Mesendoderm (in vitro differentiated cells): ENCODE measurements around the gene IQCK.

ENCODE experiments used
- DNase-seq: peaks from one replicate; pipeline ENCODE4 v3.0.0; 2013
- H2AK5ac ChIP-seq: 2 replicates; pipeline ENCODE4 v1.6.1; 2013; ENCODE audit warnings: low read length, inconsistent platforms
- H2BK120ac ChIP-seq: 2 replicates; pipeline ENCODE4 v1.6.1; 2013; ENCODE audit warnings: low read depth, mild to moderate bottlenecking, low read length, moderate library complexity, mixed read lengths
- H2BK15ac ChIP-seq: replicated peaks from 2 replicates; pipeline ENCODE4 v1.6.1; 2013; ENCODE audit warnings: low read depth, mild to moderate bottlenecking, moderate library complexity
- H2BK5ac ChIP-seq: 2 replicates; pipeline ENCODE4 v1.6.1; 2013; ENCODE audit warnings: low read length, inconsistent platforms
- H3K18ac ChIP-seq: 2 replicates; pipeline ENCODE4 v1.6.1; 2013; ENCODE audit warnings: mild to moderate bottlenecking, low read length, mixed read lengths
- H3K23ac ChIP-seq: one replicate; pipeline ENCODE4 v1.6.1; 2013; ENCODE audit warnings: low read length
- H3K27ac ChIP-seq: 2 replicates; pipeline ENCODE4 v1.5.1; 2013; ENCODE audit warnings: low read depth, mild to moderate bottlenecking, inconsistent platforms, low read length, moderate library complexity
- H3K27me3 ChIP-seq: 2 replicates; pipeline ENCODE4 v1.6.1; 2013; ENCODE audit warnings: low read length, control low read depth, mild to moderate bottlenecking, inconsistent platforms; ENCODE audit not compliant: insufficient read depth, poor library complexity
- H3K36me3 ChIP-seq: 2 replicates; pipeline ENCODE4 v1.6.1; 2013; ENCODE audit warnings: low read length, inconsistent platforms; ENCODE audit not compliant: control insufficient read depth, insufficient read depth
- H3K4ac ChIP-seq: one replicate; pipeline ENCODE4 v1.6.1; 2013; ENCODE audit warnings: low read depth, mild to moderate bottlenecking, low read length, moderate library complexity
- H3K4me1 ChIP-seq: 2 replicates; pipeline ENCODE4 v1.6.1; 2013; ENCODE audit warnings: low read depth, low read length, inconsistent platforms; ENCODE audit not compliant: control insufficient read depth
- H3K4me2 ChIP-seq: 2 replicates; pipeline ENCODE4 v1.6.1; 2013; ENCODE audit warnings: low read length
- H3K4me3 ChIP-seq: 2 replicates; pipeline ENCODE4 v1.5.1; 2013; ENCODE audit warnings: mild to moderate bottlenecking, low read length
- H3K56ac ChIP-seq: one replicate; pipeline ENCODE4 v1.6.1; 2013; ENCODE audit warnings: low read length
- H3K79me1 ChIP-seq: 2 replicates; pipeline ENCODE4 v1.6.1; 2013; ENCODE audit warnings: low read length, inconsistent platforms
- H3K79me2 ChIP-seq: 2 replicates; pipeline ENCODE4 v1.6.1; 2013; ENCODE audit warnings: mild to moderate bottlenecking, low read length; ENCODE audit not compliant: control insufficient read depth, insufficient read depth
- H3K9ac ChIP-seq: 2 replicates; pipeline ENCODE4 v1.6.1; 2013; ENCODE audit warnings: low read length, inconsistent platforms
- H4K5ac ChIP-seq: one replicate; pipeline ENCODE4 v1.6.1; 2013; ENCODE audit warnings: low read length
- H4K8ac ChIP-seq: one replicate; pipeline ENCODE4 v1.6.1; 2013; ENCODE audit warnings: low read depth, mild to moderate bottlenecking, control low read depth, low read length, moderate library complexity
- WGBS: extraction: QIAGEN DNeasy Blood & Tissue Kit; methylation state at CpG from one replicate; pipeline ENCODE4 v1.1.7; 2013; ENCODE audit warnings: low lambda C conversion rate, missing lambda C conversion rate; ENCODE audit not compliant: insufficient coverage; ENCODE audit errors: extremely low coverage; 5-methylcytosine and 5-hydroxymethylcytosine counted together

IQCK gene

GRCh38 chr16:19844945-19845641 lies 127.0 kb downstream of the IQCK start:
- no peak overlapping the region for H4K8ac ChIP-seq
- no CpG with 5 or more reads among the region's 11 CpGs for WGBS
- H3K79me2 ChIP-seq: no peaks in the 10 kb centered on the region
- H3K23ac ChIP-seq: no peak overlapping the region
- no peaks in the 10 kb centered on the region for H3K79me1 ChIP-seq
- H2BK5ac ChIP-seq: no peak overlapping the region
- no peak overlapping the region for H2BK120ac ChIP-seq
- no peak overlapping the region for H3K56ac ChIP-seq
- H3K18ac ChIP-seq: no peak overlapping the region
- no peak for DNase-seq
- H3K4ac ChIP-seq: no peak overlapping the region
- no peak overlapping the region for H4K5ac ChIP-seq
- H3K9ac ChIP-seq: no peak overlapping the region
- H3K4me1 ChIP-seq: no peaks in the 10 kb centered on the region
- H2BK15ac ChIP-seq: no peak overlapping the region
- H3K36me3 ChIP-seq: no peaks in the 10 kb centered on the region
- H3K27ac ChIP-seq: no peak overlapping the region
- H2AK5ac ChIP-seq: no peak overlapping the region
- no peak overlapping the region for H3K4me3 ChIP-seq
- no peak overlapping the region for H3K4me2 ChIP-seq
- H3K27me3 ChIP-seq: no peaks in the 10 kb centered on the region

- no peak overlapping the region for H3K4me3 ChIP-seq
- H2AK5ac ChIP-seq: no peak overlapping the region
- no peak overlapping the region for H3K18ac ChIP-seq
- H4K8ac ChIP-seq: no peak overlapping the region
- no peak overlapping the region for H2BK5ac ChIP-seq
- no peaks in the 10 kb centered on the region for H3K79me2 ChIP-seq
- no peak overlapping the region for H3K4ac ChIP-seq
- H4K5ac ChIP-seq: no peak overlapping the region
- H2BK120ac ChIP-seq: no peak overlapping the region
- no peak overlapping the region for H3K27ac ChIP-seq
- peaks cover under 1% of the 10 kb centered on the region for H3K4me1 ChIP-seq
- no peak overlapping the region for H3K56ac ChIP-seq
- no peak overlapping the region for H2BK15ac ChIP-seq
- no peaks in the 10 kb centered on the region for H3K27me3 ChIP-seq
- no peak overlapping the region for H3K23ac ChIP-seq
- DNase-seq: no peak
- H3K36me3 ChIP-seq: no peaks in the 10 kb centered on the region
- WGBS: no CpG with 5 or more reads among the region's 5 CpGs
- H3K79me1 ChIP-seq: no peaks in the 10 kb centered on the region
- H3K4me2 ChIP-seq: no peak overlapping the region
- no peak overlapping the region for H3K9ac ChIP-seq
These were observed 128.4 kb downstream of the IQCK start for GRCh38 chr16:19846436-19846835.

GRCh38 chr16:19848756-19849155 lies 130.7 kb downstream of the IQCK start:
- no CpG with 5 or more reads among the region's 3 CpGs for WGBS
- no peak overlapping the region for H3K23ac ChIP-seq
- no peak overlapping the region for H3K9ac ChIP-seq
- no peak overlapping the region for H2AK5ac ChIP-seq
- no peaks in the 10 kb centered on the region for H3K27me3 ChIP-seq
- no peak overlapping the region for H3K4me2 ChIP-seq
- no peak overlapping the region for H3K18ac ChIP-seq
- no peak overlapping the region for H2BK120ac ChIP-seq
- no peak overlapping the region for H3K56ac ChIP-seq
- H3K4me1 ChIP-seq: peaks cover 8% of the 10 kb centered on the region
- no peak overlapping the region for H3K4me3 ChIP-seq
- no peak overlapping the region for H2BK5ac ChIP-seq
- no peak overlapping the region for H2BK15ac ChIP-seq
- H4K5ac ChIP-seq: no peak overlapping the region
- DNase-seq: no peak
- H3K36me3 ChIP-seq: no peaks in the 10 kb centered on the region
- H3K27ac ChIP-seq: no peak overlapping the region
- no peaks in the 10 kb centered on the region for H3K79me2 ChIP-seq
- no peaks in the 10 kb centered on the region for H3K79me1 ChIP-seq
- no peak overlapping the region for H4K8ac ChIP-seq
- no peak overlapping the region for H3K4ac ChIP-seq

GRCh38 chr16:19850131-19850817 lies 132.2 kb downstream of the IQCK start:
- Histone ChIP-seq H2AK5ac (no peak overlapping the region), H3K79me1 (no peaks in the 10 kb centered on the region), H2BK15ac (no peak overlapping the region), H3K56ac (no peak overlapping the region), H3K9ac (no peak overlapping the region), H3K79me2 (no peaks in the 10 kb centered on the region), H3K4ac (no peak overlapping the region), H3K4me2 (no peak overlapping the region), H2BK5ac (no peak overlapping the region), H3K27me3 (no peaks in the 10 kb centered on the region), H3K4me1 (peaks cover 15% of the 10 kb centered on the region), H3K18ac (no peak overlapping the region), H3K36me3 (no peaks in the 10 kb centered on the region), H4K8ac (no peak overlapping the region), H4K5ac (no peak overlapping the region), H2BK120ac (no peak overlapping the region), H3K27ac (no peak overlapping the region), H3K23ac (no peak overlapping the region), H3K4me3 (no peak overlapping the region)
- WGBS: no CpG with 5 or more reads among the region's 11 CpGs
- no peak for DNase-seq

- Histone ChIP-seq H2AK5ac (no peak overlapping the region), H3K27ac (no peak overlapping the region), H3K4ac (no peak overlapping the region), H3K4me2 (no peak overlapping the region), H3K36me3 (no peaks in the 10 kb centered on the region), H3K9ac (no peak overlapping the region), H3K4me1 (peaks cover 15% of the 10 kb centered on the region), H2BK15ac (no peak overlapping the region), H4K5ac (no peak overlapping the region), H4K8ac (no peak overlapping the region), H3K79me1 (no peaks in the 10 kb centered on the region), H2BK120ac (no peak overlapping the region), H2BK5ac (no peak overlapping the region), H3K18ac (no peak overlapping the region), H3K23ac (no peak overlapping the region), H3K4me3 (no peak overlapping the region), H3K27me3 (no peaks in the 10 kb centered on the region), H3K79me2 (no peaks in the 10 kb centered on the region), H3K56ac (no peak overlapping the region)
- WGBS: no CpG with 5 or more reads among the region's 7 CpGs
- DNase-seq: no peak
These were observed 133.4 kb downstream of the IQCK start for GRCh38 chr16:19851476-19851875.
